GM19455 (cell line): ENCODE results near the gene SLX9.

Experiments
- ATAC-seq: cut with Tn5 transposase; IDR thresholded peaks from one replicate; pipeline ENCODE4 v1.9.1; 2021; ENCODE audit not compliant: unreplicated experiment

Gene SLX9

GRCh38 chr21:44939532-44940115, at the start of gene SLX9:
TSS of gene SLX9 (plus strand) at chr21:44940029. CDS start at chr21:44940058, 29 bp downstream.
- ATAC-seq = no peak

- no peak for ATAC-seq
Measured at GRCh38 chr21:44890338-44890931, 49.4 kb upstream of the SLX9 start.

DNA sequence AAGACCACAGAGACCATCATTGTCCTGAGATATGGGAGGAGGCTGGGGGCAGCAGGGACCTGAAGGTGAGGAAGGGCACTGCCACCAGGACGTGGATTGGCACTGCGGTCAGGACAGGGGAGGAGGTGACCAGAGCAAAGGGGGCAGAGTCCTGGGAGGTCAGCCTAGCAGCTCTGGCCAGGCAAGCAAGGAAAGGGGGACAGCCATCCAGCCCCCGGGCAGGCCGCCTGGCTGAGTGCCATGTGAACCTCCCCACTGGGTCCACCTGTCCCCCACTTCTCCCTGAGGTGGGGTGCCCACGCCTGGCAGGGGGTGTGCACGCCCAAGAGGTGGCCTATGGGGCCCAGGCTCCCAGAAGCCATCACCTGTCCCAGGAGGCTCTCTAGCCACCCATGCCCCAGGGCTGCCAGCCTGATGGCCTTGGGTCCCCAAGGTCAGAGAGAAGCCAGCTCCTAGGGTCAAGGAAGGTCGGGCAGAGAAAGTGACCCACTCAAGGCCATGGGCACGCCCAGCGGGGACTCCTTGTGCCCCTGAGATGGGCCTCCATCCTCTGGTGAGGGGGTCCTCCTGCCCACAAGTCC, 48.8 kb upstream of the SLX9 start:
- ATAC-seq = no peak

GRCh38 chr21:44891631-44892031, 48.2 kb upstream of the SLX9 start:
- ATAC-seq = no peak

DNA sequence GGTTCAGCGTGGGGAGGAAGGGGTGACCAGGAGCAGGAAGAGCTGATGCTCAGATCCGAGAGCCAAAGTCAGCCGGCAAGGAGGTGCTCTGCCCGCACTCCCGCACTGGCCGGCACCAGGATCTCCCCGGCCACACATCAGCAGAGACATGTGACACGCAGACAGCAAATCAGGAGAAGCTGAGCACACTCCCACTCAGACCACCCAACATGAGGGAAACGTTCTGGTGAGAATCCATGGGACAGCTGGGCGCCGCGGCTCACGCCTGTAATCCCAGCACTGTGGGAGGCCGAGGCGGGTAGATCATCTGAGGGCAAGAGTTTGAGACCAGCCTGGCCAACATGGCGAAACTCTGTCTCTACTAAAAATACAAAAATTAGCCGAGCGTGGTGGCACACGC, 47.7 kb upstream of the SLX9 start:
- ATAC-seq = no peak

DNA sequence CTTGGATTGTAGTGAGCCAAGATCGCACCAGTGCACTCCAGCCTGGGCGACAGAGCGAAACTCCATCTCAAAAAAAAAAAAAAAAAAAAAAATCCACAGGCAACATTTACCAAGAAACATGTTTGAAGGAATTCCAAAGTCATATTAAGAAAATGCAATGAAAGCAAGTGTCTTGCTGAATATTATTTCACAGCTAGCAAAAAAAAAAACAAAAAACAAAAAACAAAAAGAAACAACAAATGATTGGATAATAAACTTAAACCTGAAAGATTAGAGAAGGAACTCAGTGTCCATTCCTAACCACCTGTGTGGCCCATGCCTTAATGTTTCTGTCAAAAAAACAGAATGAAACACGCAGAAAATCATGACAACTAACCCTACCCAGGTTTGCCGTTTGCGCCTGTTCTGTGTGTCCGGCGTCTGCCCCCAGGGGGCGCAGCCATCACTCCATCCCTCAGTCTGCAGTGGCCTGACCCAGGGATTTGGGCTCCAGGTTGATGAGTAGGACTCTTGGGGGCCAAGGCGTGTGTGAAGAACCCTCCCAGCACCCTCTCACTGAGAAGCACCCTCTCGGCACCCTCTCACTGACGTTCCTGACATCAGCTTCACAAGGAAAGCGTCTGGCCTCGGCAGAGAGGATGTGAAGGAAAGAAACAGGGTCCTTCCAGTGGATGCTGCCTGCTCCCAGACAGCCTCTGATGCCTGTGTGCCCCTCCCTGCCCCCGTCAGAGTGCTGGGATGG, 47.1 kb upstream of the SLX9 start:
- ATAC-seq = no peak

DNA sequence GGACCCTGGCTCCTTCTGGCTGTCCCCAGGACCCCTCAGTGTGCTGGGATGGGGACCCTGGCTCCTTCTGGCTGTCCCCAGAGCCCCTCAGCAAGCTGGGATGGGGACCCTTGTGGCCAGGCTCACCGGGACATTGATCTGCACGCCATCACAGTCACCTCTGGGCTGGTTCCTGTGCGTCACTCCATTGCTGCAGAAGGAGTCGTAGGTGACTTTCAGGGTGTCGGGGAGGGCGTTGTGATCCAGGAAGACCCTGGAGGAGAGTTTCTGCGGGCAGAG, 46.6 kb upstream of the SLX9 start:
- ATAC-seq = no peak

GRCh38 chr21:44893948-44894656, 45.7 kb upstream of the SLX9 start:
- ATAC-seq = no peak

GRCh38 chr21:44894687-44895302, 45.0 kb upstream of the SLX9 start:
- ATAC-seq = no peak

DNA sequence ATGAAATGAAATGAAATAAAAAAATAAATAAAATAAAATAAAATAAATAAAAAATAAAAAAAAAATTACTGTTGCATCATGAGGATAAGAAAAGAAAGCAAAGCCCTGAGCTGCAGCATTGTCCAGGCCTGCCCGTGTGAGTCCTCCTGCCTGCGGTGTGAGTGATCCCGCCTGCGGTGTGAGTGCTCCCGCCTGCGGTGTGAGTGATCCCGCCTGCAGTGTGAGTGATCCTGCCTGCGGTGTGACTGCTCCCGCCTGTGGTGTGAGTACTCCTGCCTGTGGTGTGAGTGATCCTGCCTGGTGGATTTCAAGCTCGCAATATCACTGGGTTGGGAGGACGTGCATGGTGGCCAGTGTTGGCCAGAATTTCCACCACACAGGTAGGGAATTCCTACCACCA, 44.0 kb upstream of the SLX9 start:
- no peak for ATAC-seq

GRCh38 chr21:44896561-44897286, 43.1 kb upstream of the SLX9 start:
- ATAC-seq = no peak

DNA sequence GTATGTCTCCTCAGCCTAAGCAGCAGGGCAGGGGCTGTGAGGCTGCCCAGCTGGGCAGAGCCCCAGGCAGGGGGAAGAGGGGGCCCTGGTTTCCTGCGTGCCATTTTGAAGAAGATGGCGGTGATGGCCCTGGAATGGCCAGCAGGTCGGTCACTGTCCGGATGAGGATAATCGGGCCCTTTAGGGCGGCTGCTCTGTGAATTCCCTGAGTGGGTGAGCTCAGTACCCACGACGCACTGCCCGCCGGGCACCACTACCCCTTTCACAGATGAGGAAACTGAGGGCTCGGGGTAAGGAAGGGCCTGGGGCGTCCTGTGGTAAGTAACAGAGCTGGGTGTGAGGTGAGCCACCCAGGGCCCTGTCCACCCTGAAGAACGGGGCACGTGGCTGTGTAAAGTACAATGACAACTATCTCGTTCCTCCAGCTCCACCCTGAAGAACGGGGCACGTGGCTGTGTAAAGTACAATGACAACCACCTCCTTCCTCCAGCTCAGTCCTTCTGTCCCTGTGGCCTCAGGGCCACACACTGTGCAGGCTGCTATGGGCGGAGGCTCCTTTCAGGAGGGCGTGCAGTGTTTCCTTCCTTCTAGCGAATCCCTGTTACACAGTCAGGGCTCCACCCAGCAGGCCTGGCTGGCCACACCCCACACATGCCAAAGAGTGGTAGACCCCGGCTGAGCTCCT, 42.4 kb upstream of the SLX9 start:
- no peak for ATAC-seq

- ATAC-seq = no peak
Measured at GRCh38 chr21:44898011-44898488, 41.8 kb upstream of the SLX9 start.

DNA sequence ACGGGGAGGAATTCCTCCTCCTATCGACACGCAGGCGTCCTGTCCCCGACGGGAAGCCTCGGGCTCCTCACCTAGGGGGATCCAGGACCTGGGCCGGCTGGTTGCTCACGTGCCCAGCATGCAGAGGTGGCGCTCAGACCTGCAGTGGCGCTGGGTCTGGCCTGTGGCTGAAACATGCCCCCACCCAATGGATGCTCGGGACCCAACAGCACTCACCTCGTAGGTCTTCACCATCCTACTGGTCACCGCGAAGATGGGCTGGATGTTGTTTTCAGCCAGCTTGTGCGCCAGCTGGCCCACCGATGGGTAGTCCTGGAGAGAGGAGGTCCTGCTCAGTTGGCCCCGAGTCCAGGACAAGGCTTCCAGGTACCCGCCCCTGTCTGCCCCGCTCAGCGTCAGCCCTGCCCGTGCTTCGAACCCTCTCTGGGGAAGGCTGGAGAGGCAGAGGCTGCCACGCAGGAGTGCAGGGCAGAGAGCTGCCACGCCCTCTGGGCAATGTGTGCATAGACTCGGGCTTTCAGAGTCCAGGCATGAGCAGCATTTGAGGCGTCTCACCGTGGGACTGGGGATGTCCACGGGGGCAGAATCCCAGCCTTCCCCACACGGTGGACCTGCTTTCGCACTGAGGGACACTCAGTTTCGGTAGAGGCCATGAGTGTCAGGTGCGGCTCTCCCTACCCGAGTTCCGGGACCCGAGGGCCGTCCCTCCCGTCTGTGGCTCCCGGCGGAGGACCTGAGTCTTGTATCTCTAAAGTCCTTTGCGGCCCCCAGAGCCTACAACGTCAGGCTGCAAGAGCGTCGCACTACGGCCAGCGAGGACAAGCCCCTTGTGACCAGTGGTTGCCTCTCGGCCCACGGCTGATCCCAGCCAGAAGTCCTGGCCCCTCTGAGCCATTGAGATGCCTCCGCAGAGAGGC, 40.7 kb upstream of the SLX9 start:
- no peak for ATAC-seq

- no peak for ATAC-seq
Measured at GRCh38 chr21:44899768-44900558, 39.9 kb upstream of the SLX9 start.

GRCh38 chr21:44900559-44901251, 39.1 kb upstream of the SLX9 start:
- no peak for ATAC-seq

GRCh38 chr21:44901391-44902074, 38.3 kb upstream of the SLX9 start:
- no peak for ATAC-seq
